Activated gamma-delta T cell (primary cell): ENCODE data around the gene ACSL6.

ENCODE experiments used
- DNase-seq: peaks from one replicate; lab custom pipeline; 2025; lab: John Stamatoyannopoulos, UW

ACSL6 gene

GRCh38 chr5:131999441-132000240, 11.8 kb downstream of the ACSL6 start:
- no peak for DNase-seq

GRCh38 chr5:131999041-131999440, 12.4 kb downstream of the ACSL6 start:
- DNase-seq = no peak

- DNase-seq = no peak
Observed at GRCh38 chr5:131998431-131999040, 12.9 kb downstream of the ACSL6 start.

- no peak for DNase-seq
Observed at GRCh38 chr5:131997727-131998117, 13.7 kb downstream of the ACSL6 start.

GRCh38 chr5:131997026-131997726, 14.3 kb downstream of the ACSL6 start:
- no peak for DNase-seq

GRCh38 chr5:131996210-131997025, 15.0 kb downstream of the ACSL6 start:
- DNase-seq = no peak

- DNase-seq = no peak
Observed at GRCh38 chr5:131994533-131995226, 16.8 kb downstream of the ACSL6 start.

GRCh38 chr5:131994090-131994489, 17.4 kb downstream of the ACSL6 start:
- no peak for DNase-seq

GRCh38 chr5:131993676-131994075, 17.8 kb downstream of the ACSL6 start:
- no peak for DNase-seq

GRCh38 chr5:131992370-131992769, 19.1 kb downstream of the ACSL6 start:
- DNase-seq = no peak

- DNase-seq = no peak
Observed at GRCh38 chr5:131991593-131992324, 19.7 kb downstream of the ACSL6 start.

GRCh38 chr5:131990716-131991115, 20.7 kb downstream of the ACSL6 start:
- no peak for DNase-seq

GRCh38 chr5:131988601-131989000, 22.9 kb downstream of the ACSL6 start:
- no peak for DNase-seq

- no peak for DNase-seq
Observed at GRCh38 chr5:131987251-131987650, 24.2 kb downstream of the ACSL6 start.

- DNase-seq = no peak
Observed at GRCh38 chr5:131986161-131986912, 25.1 kb downstream of the ACSL6 start.

- DNase-seq = no peak
Observed at GRCh38 chr5:131984956-131985665, 26.3 kb downstream of the ACSL6 start.

- DNase-seq = no peak
Observed at GRCh38 chr5:131983244-131983771, 28.1 kb downstream of the ACSL6 start.

GRCh38 chr5:131981516-131981915, 29.9 kb downstream of the ACSL6 start:
- no peak for DNase-seq

- no peak for DNase-seq
Observed at GRCh38 chr5:131980696-131981095, 30.8 kb downstream of the ACSL6 start.
